HG02943 (cell line): Measurements from ENCODE around the gene KLK7.
"Not testable (repeated sequence)": the region's sequence is repeated elsewhere in the genome, so short reads cannot be mapped to it uniquely, and the experiment has no call there.

ENCODE experiments used
- ATAC-seq: cut with Tn5 transposase; IDR thresholded peaks from one replicate; pipeline ENCODE4 v1.9.1; 2021; ENCODE audit warnings: mild to moderate bottlenecking, low read depth, moderate library complexity; ENCODE audit not compliant: unreplicated experiment

KLK7 gene

GRCh38 chr19:51012661-51013190, 29.0 kb upstream of the KLK7 start:
- ATAC-seq: no peak

- ATAC-seq: no peak
Observed at GRCh38 chr19:51010066-51010795, 26.5 kb upstream of the KLK7 start.

- ATAC-seq: no peak
Observed at GRCh38 chr19:51009061-51009891, 25.6 kb upstream of the KLK7 start.

- ATAC-seq: no peak
Observed at GRCh38 chr19:51007488-51007887, 23.8 kb upstream of the KLK7 start.

- no peak for ATAC-seq
Observed at GRCh38 chr19:51006406-51006805, 22.7 kb upstream of the KLK7 start.

GRCh38 chr19:51005248-51005647, 21.5 kb upstream of the KLK7 start:
- ATAC-seq: no peak

GRCh38 chr19:51003316-51003715, 19.6 kb upstream of the KLK7 start:
- no peak for ATAC-seq

- no peak for ATAC-seq
Observed at GRCh38 chr19:51002542-51003311, 19.0 kb upstream of the KLK7 start.

- ATAC-seq: no peak
Observed at GRCh38 chr19:51002089-51002532, 18.4 kb upstream of the KLK7 start.

GRCh38 chr19:51001515-51001914, 17.8 kb upstream of the KLK7 start, which contains the start of gene KLK8:
TSS of gene KLK8 (minus strand) at chr19:51001604. CDS start at chr19:51001167, 437 bp downstream.
- ATAC-seq: no peak

GRCh38 chr19:51000981-51001380, 17.3 kb upstream of the KLK7 start:
- no peak for ATAC-seq

GRCh38 chr19:51000426-51000825, 16.7 kb upstream of the KLK7 start:
- ATAC-seq: no peak

- ATAC-seq: no peak
Observed at GRCh38 chr19:50998686-50999085, 15.0 kb upstream of the KLK7 start.

GRCh38 chr19:50998061-50998460, 14.3 kb upstream of the KLK7 start:
- ATAC-seq: no peak

GRCh38 chr19:50994129-50994528, 10.4 kb upstream of the KLK7 start:
- ATAC-seq: no peak

GRCh38 chr19:50992666-50993035, 8.9 kb upstream of the KLK7 start:
- ATAC-seq: no peak

GRCh38 chr19:50984416-50984815, 699 bp upstream of the KLK7 start:
- ATAC-seq: not testable (repeated sequence)

GRCh38 chr19:50982186-50982585, 1.5 kb downstream of the KLK7 start:
- ATAC-seq: no peak

GRCh38 chr19:50981587-50982146, 2.0 kb downstream of the KLK7 start:
- no peak for ATAC-seq

- ATAC-seq: no peak
Observed at GRCh38 chr19:50980208-50980607, 3.5 kb downstream of the KLK7 start.
